Measurements from ENCODE around the gene ELMO3.

GRCh38 chr16:67215706-67216105 lies 16.8 kb downstream of the ELMO3 start:
- TF ChIP-seq CTCF (IDR thresholded peaks at IDR 0.05) (no peak), POLR2AphosphoS5 (IDR thresholded peaks at IDR 0.05) (no peak)

Data from upper lobe of left lung (tissue), 4 donors.